Measurements from ENCODE around the gene DLX3. TPM values are rescaled to one million over a fixed set of nuclear protein-coding genes. Genes with fewer than 3 reads are reported as not detected.

The DLX3 gene
- total RNA-seq, 1 experiment from 2014 or later, result not detected

DNA sequence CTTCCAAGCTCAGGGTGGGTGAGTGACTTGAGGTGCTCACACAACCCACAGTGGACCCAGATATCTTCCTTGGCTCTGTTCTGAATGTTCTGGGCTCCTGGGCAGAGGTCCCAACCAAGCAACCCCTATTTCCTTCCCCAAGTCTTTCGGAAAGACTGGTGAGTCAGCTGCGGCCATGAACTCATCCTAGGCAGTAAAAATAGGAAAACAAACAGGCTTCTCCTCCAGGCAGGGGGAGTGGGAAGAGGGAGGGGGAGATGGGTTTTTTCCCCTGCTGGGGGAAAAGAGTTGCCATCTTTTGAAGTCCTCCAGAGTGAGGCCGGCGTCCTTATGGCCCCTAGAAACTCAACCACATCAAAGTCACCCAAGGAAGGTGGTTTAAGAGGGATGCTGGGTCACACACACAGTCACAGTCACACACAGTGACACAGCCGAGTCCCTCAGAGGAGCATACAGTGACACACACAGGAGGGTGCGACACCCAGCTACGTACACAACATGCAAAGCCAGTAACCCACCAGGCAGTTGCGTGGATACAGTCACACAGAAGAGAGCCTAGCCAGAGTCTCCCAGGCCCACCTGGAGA, 42.0 kb downstream of the DLX3 start:
- no peak overlapping the region for H3K4me3 ChIP-seq
- no peaks in the 10 kb centered on the region for H3K9me3 ChIP-seq (replicated peaks)
- no peak for DNase-seq
- peaks cover 12% of the 10 kb centered on the region for H3K27me3 ChIP-seq
- H3K4me1 ChIP-seq, result no peaks in the 10 kb centered on the region
- no peaks in the 10 kb centered on the region for H3K36me3 ChIP-seq
- H3K27ac ChIP-seq, result no peak overlapping the region

DNA sequence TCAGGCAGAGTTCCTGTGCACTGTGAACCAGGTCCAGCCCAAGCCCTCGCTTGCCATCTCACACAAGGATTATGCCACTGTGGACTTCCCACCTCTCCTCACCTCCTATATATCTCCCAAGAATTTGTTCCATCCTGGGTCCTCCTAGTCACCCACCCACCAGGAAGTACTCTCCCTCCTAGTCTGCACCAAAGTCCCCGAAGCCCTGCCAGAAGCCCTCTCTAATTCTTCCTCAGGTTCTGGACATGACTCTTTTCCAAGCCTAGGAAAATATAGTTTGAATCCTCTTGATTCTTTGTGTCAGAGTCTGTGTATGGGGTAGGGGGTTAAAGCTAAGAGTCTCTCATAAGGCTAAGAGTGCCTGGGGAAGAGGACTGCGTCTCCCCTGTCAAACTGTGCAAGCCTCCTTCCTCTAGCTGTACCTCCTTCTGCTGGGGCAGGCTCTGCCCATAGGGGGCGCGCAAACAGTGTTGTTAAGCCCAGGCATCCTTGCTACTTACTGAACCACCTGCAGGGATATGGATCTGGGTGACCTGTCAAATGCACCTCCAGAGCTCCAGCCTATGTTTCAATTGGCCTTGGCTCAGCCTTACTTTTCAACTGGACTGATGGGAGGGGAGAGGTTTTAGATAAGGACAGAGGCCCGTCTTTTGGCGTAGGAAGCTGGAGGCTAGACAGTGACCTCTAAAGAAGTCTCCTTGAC, 42.7 kb downstream of the DLX3 start:
- H3K27me3 ChIP-seq, result peaks cover 12% of the 10 kb centered on the region

DNA sequence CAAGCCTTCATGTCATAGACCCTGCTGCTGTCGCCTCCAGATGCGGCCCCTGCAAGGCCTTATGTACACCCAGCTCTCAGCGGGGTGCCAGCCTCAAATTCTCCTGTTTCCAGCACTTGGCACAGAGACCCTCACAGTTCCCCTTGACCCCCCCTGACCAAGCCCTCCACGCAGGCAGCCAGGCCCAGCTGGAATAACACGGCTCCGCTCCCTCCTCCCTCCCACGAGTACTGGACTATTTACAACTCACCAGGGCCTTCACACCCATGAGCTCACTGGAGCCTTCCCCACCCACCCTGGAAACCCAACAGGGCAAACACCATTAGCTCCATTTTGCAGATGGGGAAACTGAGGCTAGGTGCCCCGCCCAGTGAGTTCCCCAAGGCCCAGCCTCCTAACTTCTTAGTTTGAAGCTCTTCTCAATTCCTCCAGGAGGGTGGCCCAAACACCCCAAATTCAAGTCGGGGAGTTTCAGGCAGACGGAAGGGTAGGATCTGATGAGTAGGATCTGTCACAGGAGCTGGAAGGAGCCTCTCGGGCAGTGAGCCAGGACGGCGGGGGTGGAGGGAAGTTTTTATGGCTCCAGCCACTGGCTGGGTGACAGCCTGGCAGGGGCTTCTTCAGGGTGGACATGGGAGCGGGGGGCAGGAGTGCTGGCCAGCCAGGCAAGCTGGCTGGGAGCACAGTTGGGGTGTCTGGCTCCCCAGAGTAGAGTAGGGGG, 43.5 kb downstream of the DLX3 start:
- DNase-seq, result no peak
- H3K4me3 ChIP-seq, result no peak overlapping the region
- H3K27me3 ChIP-seq, result peaks cover 12% of the 10 kb centered on the region
- H3K4me1 ChIP-seq, result no peaks in the 10 kb centered on the region
- no peaks in the 10 kb centered on the region for H3K9me3 ChIP-seq (replicated peaks)
- H3K27ac ChIP-seq, result no peak overlapping the region
- H3K36me3 ChIP-seq, result no peaks in the 10 kb centered on the region

More for the DNA sequence above, 42.7 kb downstream of the DLX3 start:
- H3K4me3 ChIP-seq, result no peak overlapping the region
- no peak overlapping the region for H3K27ac ChIP-seq
- peak; percentile 60 to 72 for DNase-seq
- H3K9me3 ChIP-seq (replicated peaks), result no peaks in the 10 kb centered on the region
- no peaks in the 10 kb centered on the region for H3K36me3 ChIP-seq
- no peaks in the 10 kb centered on the region for H3K4me1 ChIP-seq

DNA sequence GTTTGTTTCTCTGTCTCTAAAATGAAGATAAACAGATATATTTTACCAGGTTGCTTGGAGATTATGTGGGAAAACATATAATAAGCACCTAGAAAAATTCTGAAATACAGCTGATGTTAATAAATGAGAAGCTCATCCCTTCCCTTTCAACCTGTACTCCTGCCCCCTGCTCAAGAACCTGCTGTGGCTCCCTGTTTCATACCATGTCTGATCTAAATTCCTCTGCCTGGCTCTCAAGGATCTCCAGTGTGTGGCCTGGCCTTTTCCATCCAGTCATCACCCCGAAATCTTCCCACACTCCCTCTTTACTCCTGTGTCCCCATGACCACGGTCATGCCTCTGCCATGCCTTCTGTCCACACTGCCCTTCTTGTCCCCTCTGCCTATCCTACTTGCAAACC, 45.4 kb downstream of the DLX3 start:
- DNase-seq, result no peak
- Histone ChIP-seq H3K4me1 (no peaks in the 10 kb centered on the region), H3K4me3 (no peak overlapping the region), H3K9me3 (replicated peaks) (no peaks in the 10 kb centered on the region), H3K27ac (no peak overlapping the region), H3K36me3 (no peaks in the 10 kb centered on the region), H3K27me3 (peaks cover 20% of the 10 kb centered on the region)

DNA sequence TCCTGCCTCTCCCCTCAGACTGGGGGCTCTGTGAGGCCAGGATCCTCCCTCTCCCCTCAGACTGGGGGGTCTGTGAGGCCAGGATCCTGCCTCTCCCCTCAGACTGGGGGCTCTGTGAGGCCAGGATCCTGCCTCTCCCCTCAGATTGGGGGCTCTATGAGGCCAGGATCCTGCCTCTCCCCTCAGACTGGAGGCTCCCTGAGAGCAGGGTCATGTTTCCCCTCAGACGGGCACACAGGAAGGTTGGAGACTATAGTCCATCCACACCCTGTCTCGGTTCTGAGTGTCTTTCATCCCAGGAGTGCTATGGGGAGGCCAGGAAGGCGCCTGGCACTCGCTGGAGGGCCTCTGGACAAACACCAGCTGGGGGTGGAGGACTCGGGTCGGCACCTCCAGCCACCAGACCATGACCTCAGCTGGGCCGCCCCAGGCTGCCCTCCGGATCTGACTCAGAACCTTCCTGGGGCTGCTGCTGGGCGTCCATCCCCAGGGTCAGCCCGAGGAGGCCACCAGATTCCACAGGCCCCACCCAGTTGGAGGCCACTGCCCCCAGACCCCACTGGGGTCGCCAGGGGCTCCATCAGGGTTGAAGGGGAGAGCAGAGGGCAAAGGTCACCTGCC, 48.0 kb downstream of the DLX3 start:
- Histone ChIP-seq H3K27ac (no peak overlapping the region), H3K36me3 (no peaks in the 10 kb centered on the region), H3K4me3 (no peak overlapping the region), H3K9me3 (replicated peaks) (no peaks in the 10 kb centered on the region), H3K4me1 (no peaks in the 10 kb centered on the region), H3K27me3 (peaks cover 18% of the 10 kb centered on the region)
- DNase-seq, result no peak

DNA sequence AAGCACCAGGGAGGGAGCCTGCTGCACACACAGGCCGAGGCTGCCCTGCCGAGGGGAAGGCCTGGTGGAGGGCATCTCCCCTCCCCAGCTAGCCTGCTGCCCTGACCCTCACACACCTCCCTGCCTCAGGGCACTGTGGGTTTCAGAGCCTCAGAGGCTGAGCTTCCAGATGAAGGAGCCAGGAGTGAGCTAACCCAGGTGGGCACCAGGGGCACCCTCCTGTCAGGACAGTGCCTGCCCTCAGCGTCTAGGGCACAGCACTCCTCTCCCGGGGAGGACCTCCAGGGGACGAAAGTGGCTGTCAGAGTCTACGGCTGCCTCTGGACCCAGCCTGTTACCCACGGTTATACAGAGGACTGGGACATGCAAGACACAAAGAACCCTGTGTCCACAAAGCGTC, 48.8 kb downstream of the DLX3 start:
- H3K4me1 ChIP-seq, result no peaks in the 10 kb centered on the region
- peaks cover 11% of the 10 kb centered on the region; the same call in 1 of the 2 replicates for H3K27me3 ChIP-seq
- no peak for DNase-seq
- H3K9me3 ChIP-seq (replicated peaks), result no peaks in the 10 kb centered on the region
- H3K36me3 ChIP-seq, result no peaks in the 10 kb centered on the region
- no peak overlapping the region for H3K4me3 ChIP-seq
- H3K27ac ChIP-seq, result no peak overlapping the region

DNA sequence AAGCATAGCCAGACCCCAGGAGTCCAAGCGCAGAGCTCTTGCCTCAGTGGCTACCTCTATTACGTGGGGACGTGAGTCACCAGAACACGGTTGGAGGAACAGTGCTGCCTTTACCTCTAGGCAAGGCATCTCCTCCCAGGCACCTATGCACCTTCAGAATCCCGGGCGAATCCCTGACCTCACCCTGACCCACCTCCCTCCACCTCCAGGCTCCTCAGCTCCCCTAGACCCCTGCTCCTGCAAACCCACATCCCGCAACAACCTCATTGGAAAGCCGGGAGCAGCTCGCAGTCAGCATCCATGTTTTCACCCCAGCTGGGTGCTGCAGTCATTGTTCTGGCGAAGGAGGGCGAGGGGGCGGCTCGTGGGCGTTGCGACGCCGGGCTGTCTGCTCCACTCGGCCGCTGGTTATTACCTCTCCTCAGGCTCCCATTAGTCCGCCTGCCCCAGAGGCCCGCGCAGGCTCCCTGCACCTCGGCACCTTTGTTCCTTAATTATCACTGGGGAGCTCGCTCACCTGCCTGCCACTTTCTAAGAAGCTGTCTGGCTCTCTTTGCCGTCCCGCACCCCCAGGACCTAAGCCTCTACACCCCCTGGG, 50.7 kb downstream of the DLX3 start:
- peaks cover 8% of the 10 kb centered on the region; the same call in 1 of the 2 replicates for H3K27me3 ChIP-seq
- H3K27ac ChIP-seq, result no peak overlapping the region
- H3K36me3 ChIP-seq, result no peaks in the 10 kb centered on the region
- DNase-seq, result no peak
- no peak overlapping the region for H3K4me3 ChIP-seq
- no peaks in the 10 kb centered on the region for H3K4me1 ChIP-seq
- no peaks in the 10 kb centered on the region for H3K9me3 ChIP-seq (replicated peaks)

DNA sequence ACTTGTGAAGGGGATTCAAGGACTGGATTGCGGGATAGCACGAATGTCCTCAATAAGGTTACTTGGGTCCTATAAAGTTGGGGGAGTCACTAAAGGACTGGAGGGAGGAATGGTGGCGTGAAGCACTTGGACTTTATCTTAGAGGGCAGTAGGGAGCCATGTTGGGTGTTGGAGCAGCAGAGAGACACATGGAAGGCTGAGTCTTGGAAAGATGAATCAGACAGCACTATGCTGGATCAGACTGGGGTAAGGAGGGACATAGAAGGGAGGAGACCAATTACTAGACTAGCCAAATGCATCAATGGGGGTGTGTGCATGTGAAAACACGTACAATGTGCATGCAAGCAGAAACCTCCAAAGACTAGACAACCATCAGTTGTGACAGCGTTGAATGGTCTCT, 52.1 kb downstream of the DLX3 start:
- no peaks in the 10 kb centered on the region for H3K9me3 ChIP-seq (replicated peaks)
- H3K4me1 ChIP-seq, result no peaks in the 10 kb centered on the region
- no peaks in the 10 kb centered on the region for H3K36me3 ChIP-seq
- H3K4me3 ChIP-seq, result no peak overlapping the region
- no peak for DNase-seq
- peaks cover 8% of the 10 kb centered on the region; the same call in 1 of the 2 replicates for H3K27me3 ChIP-seq
- H3K27ac ChIP-seq, result no peak overlapping the region

DNA sequence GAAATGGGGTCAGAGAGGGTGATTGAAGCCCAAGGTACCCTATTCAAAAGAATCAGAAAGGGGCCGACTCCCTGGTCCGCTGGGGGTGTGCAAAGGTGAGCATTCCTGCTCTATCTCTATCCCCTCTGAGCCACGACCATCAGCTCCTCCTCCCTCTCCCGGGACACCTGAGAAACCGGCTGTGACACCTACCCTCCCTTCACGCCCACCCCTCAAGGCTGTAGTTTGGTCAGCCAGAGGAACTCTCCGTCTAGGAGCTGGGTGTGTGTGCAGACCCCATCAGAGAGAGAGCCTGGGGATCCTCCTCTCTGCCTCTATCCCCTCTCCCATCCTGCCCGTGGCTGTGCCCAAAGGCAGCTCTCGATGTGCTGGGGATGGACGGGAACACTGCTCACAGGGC, 53.6 kb downstream of the DLX3 start:
- Histone ChIP-seq H3K27ac (no peak overlapping the region), H3K36me3 (no peaks in the 10 kb centered on the region), H3K4me3 (no peak overlapping the region), H3K27me3 (peaks cover 8% of the 10 kb centered on the region; the same call in 1 of the 2 replicates), H3K9me3 (replicated peaks) (no peaks in the 10 kb centered on the region), H3K4me1 (no peaks in the 10 kb centered on the region)
- DNase-seq, result no peak

Other genes starting within 250 kb of the DLX3 start
- gene FAM117A, start 231.1 kb downstream of the DLX3 start, total RNA-seq (2014; rRNA removed; shearing (Covaris generic)), result 9.2 and 10.1 TPM in 2 replicates
- 38.5 and 40.1 TPM in 2 replicates for gene KAT7, start 206.5 kb downstream of the DLX3 start, total RNA-seq (2014; rRNA removed; shearing (Covaris generic))
- gene TAC4, start 147.2 kb downstream of the DLX3 start, total RNA-seq (2014; rRNA removed; shearing (Covaris generic)), result not detected in 2 replicates
- gene DLX4, start 26.0 kb downstream of the DLX3 start, total RNA-seq (2014; rRNA removed; shearing (Covaris generic)), result 0.10 and 0.34 TPM in 2 replicates
- gene ITGA3, start 60.9 kb upstream of the DLX3 start, total RNA-seq (2014; rRNA removed; shearing (Covaris generic)), result 2.9 and 3.7 TPM in 2 replicates
- gene PDK2, start 100.1 kb upstream of the DLX3 start, total RNA-seq (2014; rRNA removed; shearing (Covaris generic)), result 10.7 and 12.5 TPM in 2 replicates
- 2.4 and 3.1 TPM in 2 replicates for gene SAMD14, start 134.9 kb upstream of the DLX3 start, total RNA-seq (2014; rRNA removed; shearing (Covaris generic))
- gene PPP1R9B, start 155.5 kb upstream of the DLX3 start, total RNA-seq (2014; rRNA removed; shearing (Covaris generic)), result 32.1 TPM in 2 replicates
- 43.2 and 43.4 TPM in 2 replicates for gene SGCA, start 170.8 kb upstream of the DLX3 start, total RNA-seq (2014; rRNA removed; shearing (Covaris generic))
- gene COL1A1, start 206.4 kb upstream of the DLX3 start, total RNA-seq (2014; rRNA removed; shearing (Covaris generic)), result 4.2 and 4.4 TPM in 2 replicates